Gastroesophageal sphincter (tissue), 4 donors: ENCODE data around the gene PDCD4. TPM values are rescaled to one million over a fixed set of nuclear protein-coding genes. Genes with fewer than 3 reads are reported as not detected.

Experiments
- ATAC-seq: fragments of 150-250 bp; one replicate; pipeline ENCODE4 v1.9.1; 2016; ENCODE audit warnings: mild to moderate bottlenecking, moderate library complexity
- H3K27ac ChIP-seq, 4 donors: fragments of 200-600 bp; sonication (generic) in 3 of 4; 1 replicate in 3 of 4; 2 replicates in 1 of 4; pipeline ENCODE4 v1.5.1; 2016 to 2019
- H3K27me3 ChIP-seq: fragments of 200-600 bp; sonication (generic); one replicate; pipeline ENCODE4 v1.5.1; 2019
- H3K36me3 ChIP-seq, 2 donors: fragments of 200-600 bp; sonication (generic); one replicate each; pipeline ENCODE4 v1.5.1; 2019; ENCODE audit warnings: control low read depth in 1 of 2
- H3K4me1 ChIP-seq, 3 donors: fragments of 200-600 bp; sonication (generic); 1 replicate in 2 of 3; 2 replicates in 1 of 3; pipeline ENCODE4 v1.5.1; 2016 to 2019; ENCODE audit warnings: control low read depth in 2 of 3
- H3K4me3 ChIP-seq, 2 donors: fragments of 200-600 bp; sonication (generic); one replicate each; pipeline ENCODE4 v1.5.1; 2019; ENCODE audit warnings: mild to moderate bottlenecking in 1 of 2, moderate library complexity in 1 of 2
- H3K9me3 ChIP-seq, 3 donors: fragments of 200-600 bp; sonication (generic); one replicate each; pipeline ENCODE4 v1.5.1; 2017 to 2019; ENCODE audit warnings: control low read depth in 2 of 3
- CTCF ChIP-seq, 4 experiments: fragments of 200-600 bp in 2 of 4; fragments of 450-650 bp in 2 of 4; sonication (generic) in 1 of 4; IDR thresholded peaks; one replicate each; pipeline ENCODE4 v1.5.1; 2017 to 2019; ENCODE audit warnings: antibody characterized with exemption in 4 of 4, mild to moderate bottlenecking in 2 of 4, moderate library complexity in 2 of 4
- EP300 ChIP-seq: sonication (generic); formaldehyde crosslinking; IDR thresholded peaks from one replicate; pipeline ENCODE4 v1.6.1; 2017; ENCODE audit warnings: antibody characterized with exemption, mild to moderate bottlenecking
- POLR2A ChIP-seq, 2 donors: fragments of 450-650 bp; IDR thresholded peaks; one replicate each; pipeline ENCODE4 v1.6.1; 2017; ENCODE audit warnings: antibody characterized with exemption in 2 of 2, mild to moderate bottlenecking in 2 of 2, moderate library complexity in 1 of 2
- POLR2AphosphoS5 ChIP-seq: sonication (generic); formaldehyde crosslinking; IDR thresholded peaks from one replicate; pipeline ENCODE4 v1.6.1; 2017; ENCODE audit warnings: antibody characterized with exemption
- WGBS, 2 donors: methylation state at CpG; one replicate each; pipeline ENCODE4 v1.1.5; 2018; ENCODE audit warnings: low coverage in 1 of 2; 5-methylcytosine and 5-hydroxymethylcytosine counted together
- total RNA-seq, 4 donors: library from RNA; depleted of rRNA; stranded (reverse); fragments of >200 nt; gene quantifications; one replicate each; pipeline ENCODE4 v1.1.0, GENCODE V29; 2016

Gene PDCD4
- total RNA-seq, 4 donors from 2014 or later, result 69.1 to 74.6 (median 72.2) TPM

- no peaks in the 10 kb centered on the region for H3K27me3 ChIP-seq
- WGBS, 2 donors, result 78 to 82% methylated on average over 2 of the region's 2 CpGs
- no peak overlapping the region for H3K4me3 ChIP-seq
- H3K4me1 ChIP-seq, result peaks cover 2 to 78% (median 5%) of the 10 kb centered on the region in 3 donors
- no peaks in the 10 kb centered on the region for H3K9me3 ChIP-seq
- no peak for ATAC-seq
- peaks cover 0 to 28% of the 10 kb centered on the region in 2 donors for H3K36me3 ChIP-seq
- H3K27ac ChIP-seq, result no peak overlapping the region
- TF ChIP-seq CTCF (IDR thresholded peaks at IDR 0.05) (no peak), POLR2A (IDR thresholded peaks at IDR 0.05) (no peak), POLR2AphosphoS5 (no peak), EP300 (no peak)
Observed at GRCh38 chr10:110876000-110876399, 4.3 kb downstream of the PDCD4 start.

GRCh38 chr10:110876788-110877187 lies 5.1 kb downstream of the PDCD4 start:
- H3K27ac ChIP-seq, result no peak overlapping the region

GRCh38 chr10:110880012-110880411 lies 8.3 kb downstream of the PDCD4 start:
- ATAC-seq, result no peak
- Histone ChIP-seq H3K4me3 (no peak overlapping the region), H3K4me1 (peaks cover 0 to 87% (median 5%) of the 10 kb centered on the region in 3 donors), H3K27me3 (no peaks in the 10 kb centered on the region), H3K9me3 (no peaks in the 10 kb centered on the region), H3K36me3 (peaks cover 0 to 39% of the 10 kb centered on the region in 2 donors), H3K27ac (peak overlapping the region in 3 of 4 donors; percentile 1 to 71 (median 22))
- no peak for TF ChIP-seq EP300
- TF ChIP-seq POLR2AphosphoS5, result no peak
- no peak for TF ChIP-seq CTCF (IDR thresholded peaks at IDR 0.05)
- no peak for TF ChIP-seq POLR2A (IDR thresholded peaks at IDR 0.05)
- 50 to 65% methylated on average over 2 to 3 of the region's 3 CpGs for WGBS, 2 donors

More at GRCh38 chr10:110876788-110877187, 5.1 kb downstream of the PDCD4 start:
- ATAC-seq, result no peak
- Histone ChIP-seq H3K27me3 (no peaks in the 10 kb centered on the region), H3K4me3 (no peak overlapping the region), H3K4me1 (peaks cover 0 to 82% (median 5%) of the 10 kb centered on the region in 3 donors), H3K9me3 (no peaks in the 10 kb centered on the region), H3K36me3 (peaks cover 0 to 34% of the 10 kb centered on the region in 2 donors)
- TF ChIP-seq POLR2A (IDR thresholded peaks at IDR 0.05) (no peak), EP300 (no peak), POLR2AphosphoS5 (no peak), CTCF (IDR thresholded peaks at IDR 0.05) (no peak)
- 76 to 88% methylated on average over 1 of the region's 1 CpG for WGBS, 2 donors

GRCh38 chr10:110881247-110881646 lies 9.5 kb downstream of the PDCD4 start:
- H3K27me3 ChIP-seq, result no peaks in the 10 kb centered on the region
- H3K27ac ChIP-seq, result peak overlapping the region in 1 of 4 donors; percentile 71
- H3K4me1 ChIP-seq, result peaks cover 0 to 87% (median 7%) of the 10 kb centered on the region in 3 donors
- H3K9me3 ChIP-seq, result no peaks in the 10 kb centered on the region
- 85 to 89% methylated on average over 9 of the region's 9 CpGs for WGBS, 2 donors
- no peak for ATAC-seq
- peaks cover 0 to 36% of the 10 kb centered on the region in 2 donors for H3K36me3 ChIP-seq
- H3K4me3 ChIP-seq, result no peak overlapping the region
- TF ChIP-seq EP300 (no peak), CTCF (IDR thresholded peaks at IDR 0.05) (no peak), POLR2A (IDR thresholded peaks at IDR 0.05) (no peak)

- H3K27me3 ChIP-seq, result no peaks in the 10 kb centered on the region
- H3K27ac ChIP-seq, result peak overlapping the region in 1 of 4 donors; percentile 71
- ATAC-seq, result no peak
- peak overlapping the region in 1 of 2 donors; percentile 6 for H3K4me3 ChIP-seq
- H3K4me1 ChIP-seq, result peaks cover 0 to 84% (median 7%) of the 10 kb centered on the region in 3 donors
- WGBS, 2 donors, result 56 to 62% methylated on average over 4 of the region's 4 CpGs
- peaks cover 0 to 35% of the 10 kb centered on the region in 2 donors for H3K36me3 ChIP-seq
- H3K9me3 ChIP-seq, result no peaks in the 10 kb centered on the region
- no peak for TF ChIP-seq POLR2AphosphoS5
- TF ChIP-seq EP300, result no peak
- no peak for TF ChIP-seq CTCF (IDR thresholded peaks at IDR 0.05)
- TF ChIP-seq POLR2A (IDR thresholded peaks at IDR 0.05), result no peak
Observed at GRCh38 chr10:110881905-110882304, 10.2 kb downstream of the PDCD4 start.
